ENCODE data around the gene NSD2.

The NSD2 gene

GRCh38 chr4:1855333-1856070 is 15.7 kb upstream of the NSD2 start (continued):
- no peak for TF ChIP-seq ZNF510 (tag by site-specific recombination; IDR thresholded peaks at IDR 0.05; ENCODE audit: insufficient replicate concordance)
- no peak for TF ChIP-seq ZNF248 (tag by site-specific recombination; IDR thresholded peaks at IDR 0.05)
- TF ChIP-seq, protein P1, sequence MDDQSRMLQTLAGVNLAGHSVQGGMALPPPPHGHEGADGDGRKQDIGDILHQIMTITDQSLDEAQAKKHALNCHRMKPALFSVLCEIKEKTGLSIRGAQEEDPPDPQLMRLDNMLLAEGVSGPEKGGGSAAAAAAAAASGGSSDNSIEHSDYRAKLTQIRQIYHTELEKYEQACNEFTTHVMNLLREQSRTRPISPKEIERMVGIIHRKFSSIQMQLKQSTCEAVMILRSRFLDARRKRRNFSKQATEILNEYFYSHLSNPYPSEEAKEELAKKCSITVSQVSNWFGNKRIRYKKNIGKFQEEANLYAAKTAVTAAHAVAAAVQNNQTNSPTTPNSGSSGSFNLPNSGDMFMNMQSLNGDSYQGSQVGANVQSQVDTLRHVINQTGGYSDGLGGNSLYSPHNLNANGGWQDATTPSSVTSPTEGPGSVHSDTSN (CRISPR knock-in tag; IDR thresholded peaks at IDR 0.05), result no peak
- no peak for TF ChIP-seq ZBTB7A (tag by site-specific recombination; IDR thresholded peaks at IDR 0.05; ENCODE audit: low read depth)
- TF ChIP-seq TRIM28 (IDR thresholded peaks at IDR 0.05; ENCODE audit: borderline replicate concordance, low read length), result no peak
- TF ChIP-seq ZNF391 (tag by site-specific recombination; IDR thresholded peaks at IDR 0.05; ENCODE audit: borderline replicate concordance, low read depth), result no peak
- TF ChIP-seq ZBTB26 (tag by site-specific recombination; optimal IDR thresholded peaks at IDR 0.05), result peak; percentile 53
- no peak for TF ChIP-seq ZNF792 (tag by site-specific recombination; IDR thresholded peaks at IDR 0.05)
- TF ChIP-seq ZNF362 (tag by site-specific recombination; IDR thresholded peaks at IDR 0.05), result no peak
- no peak for TF ChIP-seq MZF1 (tag by site-specific recombination; IDR thresholded peaks at IDR 0.05; ENCODE audit: borderline replicate concordance)
- TF ChIP-seq HOXC10 (CRISPR knock-in tag; IDR thresholded peaks at IDR 0.05), result no peak
- TF ChIP-seq ZNF148 (tag by site-specific recombination; IDR thresholded peaks at IDR 0.05; ENCODE audit: borderline replicate concordance), result no peak
- TF ChIP-seq ZNF350 (tag by site-specific recombination; IDR thresholded peaks at IDR 0.05), result no peak
- no peak for TF ChIP-seq ZNF202 (tag by site-specific recombination; IDR thresholded peaks at IDR 0.05; ENCODE audit: borderline replicate concordance)
- TF ChIP-seq ZFHX2 (tag by site-specific recombination; conservative IDR thresholded peaks at IDR 0.05), result no peak
- TF ChIP-seq ZNF426 (tag by site-specific recombination; IDR thresholded peaks at IDR 0.05), result no peak
- TF ChIP-seq GFI1B (tag by site-specific recombination; IDR thresholded peaks at IDR 0.05), result no peak
- no peak for TF ChIP-seq ZNF23 (tag by site-specific recombination; IDR thresholded peaks at IDR 0.05; ENCODE audit: borderline replicate concordance)
- TF ChIP-seq, protein P2, sequence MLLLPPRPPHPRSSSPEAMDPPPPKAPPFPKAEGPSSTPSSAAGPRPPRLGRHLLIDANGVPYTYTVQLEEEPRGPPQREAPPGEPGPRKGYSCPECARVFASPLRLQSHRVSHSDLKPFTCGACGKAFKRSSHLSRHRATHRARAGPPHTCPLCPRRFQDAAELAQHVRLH (tag by site-specific recombination; IDR thresholded peaks at IDR 0.05), result no peak
- TF ChIP-seq ZNF585B (tag by site-specific recombination; IDR thresholded peaks at IDR 0.05), result no peak
- no peak for TF ChIP-seq KLF17 (tag by site-specific recombination; IDR thresholded peaks at IDR 0.05)
- TF ChIP-seq ZNF239 (tag by site-specific recombination; IDR thresholded peaks at IDR 0.05), result no peak
- TF ChIP-seq ZNF473 (tag by site-specific recombination; IDR thresholded peaks at IDR 0.05), result no peak
- TF ChIP-seq, protein P3, sequence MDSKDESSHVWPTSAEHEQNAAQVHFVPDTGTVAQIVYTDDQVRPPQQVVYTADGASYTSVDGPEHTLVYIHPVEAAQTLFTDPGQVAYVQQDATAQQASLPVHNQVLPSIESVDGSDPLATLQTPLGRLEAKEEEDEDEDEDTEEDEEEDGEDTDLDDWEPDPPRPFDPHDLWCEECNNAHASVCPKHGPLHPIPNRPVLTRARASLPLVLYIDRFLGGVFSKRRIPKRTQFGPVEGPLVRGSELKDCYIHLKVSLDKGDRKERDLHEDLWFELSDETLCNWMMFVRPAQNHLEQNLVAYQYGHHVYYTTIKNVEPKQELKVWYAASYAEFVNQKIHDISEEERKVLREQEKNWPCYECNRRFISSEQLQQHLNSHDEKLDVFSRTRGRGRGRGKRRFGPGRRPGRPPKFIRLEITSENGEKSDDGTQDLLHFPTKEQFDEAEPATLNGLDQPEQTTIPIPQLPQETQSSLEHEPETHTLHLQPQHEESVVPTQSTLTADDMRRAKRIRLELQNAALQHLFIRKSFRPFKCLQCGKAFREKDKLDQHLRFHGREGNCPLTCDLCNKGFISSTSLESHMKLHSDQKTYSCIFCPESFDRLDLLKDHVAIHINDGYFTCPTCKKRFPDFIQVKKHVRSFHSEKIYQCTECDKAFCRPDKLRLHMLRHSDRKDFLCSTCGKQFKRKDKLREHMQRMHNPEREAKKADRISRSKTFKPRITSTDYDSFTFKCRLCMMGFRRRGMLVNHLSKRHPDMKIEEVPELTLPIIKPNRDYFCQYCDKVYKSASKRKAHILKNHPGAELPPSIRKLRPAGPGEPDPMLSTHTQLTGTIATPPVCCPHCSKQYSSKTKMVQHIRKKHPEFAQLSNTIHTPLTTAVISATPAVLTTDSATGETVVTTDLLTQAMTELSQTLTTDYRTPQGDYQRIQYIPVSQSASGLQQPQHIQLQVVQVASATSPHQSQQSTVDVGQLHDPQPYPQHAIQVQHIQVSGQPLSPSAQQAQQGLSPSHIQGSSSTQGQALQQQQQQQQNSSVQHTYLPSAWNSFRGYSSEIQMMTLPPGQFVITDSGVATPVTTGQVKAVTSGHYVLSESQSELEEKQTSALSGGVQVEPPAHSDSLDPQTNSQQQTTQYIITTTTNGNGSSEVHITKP (tag by site-specific recombination; IDR thresholded peaks at IDR 0.05), result no peak
- no peak for TF ChIP-seq ZNF776 (tag by site-specific recombination; IDR thresholded peaks at IDR 0.05; ENCODE audit: borderline replicate concordance)
- no peak for TF ChIP-seq ZNF266 (tag by site-specific recombination; IDR thresholded peaks at IDR 0.05; ENCODE audit: low read depth)
- TF ChIP-seq, protein P4, sequence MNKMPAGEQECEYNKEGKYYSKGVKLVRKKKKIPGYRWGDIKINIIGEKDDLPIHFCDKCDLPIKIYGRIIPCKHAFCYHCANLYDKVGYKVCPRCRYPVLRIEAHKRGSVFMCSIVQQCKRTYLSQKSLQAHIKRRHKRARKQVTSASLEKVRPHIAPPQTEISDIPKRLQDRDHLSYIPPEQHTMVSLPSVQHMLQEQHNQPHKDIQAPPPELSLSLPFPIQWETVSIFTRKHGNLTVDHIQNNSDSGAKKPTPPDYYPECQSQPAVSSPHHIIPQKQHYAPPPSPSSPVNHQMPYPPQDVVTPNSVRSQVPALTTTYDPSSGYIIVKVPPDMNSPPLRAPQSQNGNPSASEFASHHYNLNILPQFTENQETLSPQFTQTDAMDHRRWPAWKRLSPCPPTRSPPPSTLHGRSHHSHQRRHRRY (tag by site-specific recombination; IDR thresholded peaks at IDR 0.05), result no peak
